CD4-positive, alpha-beta T cell (primary cell): Measurements from ENCODE around the gene STAT5B. TPM values are rescaled to one million over a fixed set of nuclear protein-coding genes. Genes with fewer than 3 reads are reported as not detected.

Source experiments
- ATAC-seq: fragments of 200-7000 bp; cut with Tn5 transposase; one replicate; pipeline ENCODE4 v1.10.0; 2022; ENCODE audit warnings: mild to moderate bottlenecking; ENCODE audit not compliant: poor library complexity
- CTCF ChIA-PET: fragments of 350-600 bp; sonication (Branson Sonifier 250); formaldehyde crosslinking; loops from one replicate; lab custom pipeline; 2021; ENCODE audit warnings: antibody characterized with exemption, inconsistent platforms; lab: Charles Lee
- POLR2A ChIA-PET: fragments of 350-600 bp; sonication (Branson Sonifier 250); formaldehyde crosslinking; loops from one replicate; lab custom pipeline; 2021; ENCODE audit warnings: antibody characterized with exemption, inconsistent platforms; lab: Charles Lee
- DNase-seq, 14 experiments: peaks; one replicate each; pipeline ENCODE4 v3.0.0-alpha.2; 2013 to 2020; ENCODE audit warnings: mixed read lengths in 2 of 14
- H3K27ac ChIP-seq, 2 donors: one replicate each; pipeline versions ENCODE4 v1.5.1 to v1.7.0; 2013; ENCODE audit warnings: low read length in 2 of 2, low read depth in 1 of 2, mild to moderate bottlenecking in 1 of 2
- H3K27me3 ChIP-seq, 2 experiments: 1 replicate in 1 of 2; 2 replicates in 1 of 2; pipeline versions ENCODE4 v1.6.1 to v1.7.0; 2013; ENCODE audit warnings: low read length in 2 of 2, control low read depth in 1 of 2, mild to moderate bottlenecking in 1 of 2, moderate library complexity in 1 of 2; ENCODE audit not compliant: insufficient read depth in 2 of 2, control insufficient read depth in 1 of 2
- H3K36me3 ChIP-seq: one replicate; pipeline ENCODE4 v1.6.1; 2013; ENCODE audit warnings: low read length, control low read depth; ENCODE audit not compliant: insufficient read depth
- H3K4me1 ChIP-seq: one replicate; pipeline ENCODE4 v1.6.1; 2013; ENCODE audit warnings: low read length, control low read depth; ENCODE audit not compliant: insufficient read depth
- H3K4me3 ChIP-seq: one replicate; pipeline ENCODE4 v1.5.1; 2013; ENCODE audit warnings: mild to moderate bottlenecking, low read length, moderate library complexity
- H3K9me3 ChIP-seq, 2 experiments: 1 replicate in 1 of 2; 2 replicates in 1 of 2; pipeline versions ENCODE4 v1.6.1 to v1.7.0; 2013; ENCODE audit warnings: low read length in 2 of 2, mild to moderate bottlenecking in 2 of 2, control low read depth in 1 of 2, moderate library complexity in 1 of 2; ENCODE audit not compliant: control insufficient read depth in 1 of 2, insufficient read depth in 1 of 2
- H3K27ac Mint-ChIP-seq: one replicate; pipeline ENCODE4 v1.8.0; 2020; ENCODE audit warnings: mixed read lengths
- H3K27me3 Mint-ChIP-seq: one replicate; pipeline ENCODE4 v1.8.0; 2021; ENCODE audit warnings: mixed read lengths
- H3K36me3 Mint-ChIP-seq: one replicate; pipeline ENCODE4 v1.8.0; 2021; ENCODE audit warnings: low read depth, mixed read lengths
- H3K4me1 Mint-ChIP-seq: one replicate; pipeline ENCODE4 v1.8.0; 2021; ENCODE audit warnings: low read depth, mixed read lengths
- H3K4me3 Mint-ChIP-seq: one replicate; pipeline ENCODE4 v1.8.0; 2020; ENCODE audit warnings: mild to moderate bottlenecking, mixed read lengths
- H3K9me3 Mint-ChIP-seq: one replicate; pipeline ENCODE4 v1.8.0; 2020; ENCODE audit warnings: mixed read lengths
- intact Hi-C, 2 experiments: fragments of 100-400 bp; cut with DNase I in 1 of 2; cut with micrococcal nuclease in 1 of 2; formaldehyde crosslinking; loops; one replicate each; pipeline versions ENCODE4 v1.15.1 to v1.9.0; 2023 to 2025; cut with DNase I, micrococcal nuclease
- total RNA-seq, 174 experiments: library from RNA in 2 of 174; stranded (reverse) in 2 of 174; gene quantifications; one replicate each; pipeline ENCODE4 v1.2.3 and lab custom pipeline; 2021 to 2026
- TF ChIP-seq, protein P1 (sequence below): fragments of 200-600 bp; IDR thresholded peaks from one replicate; pipeline ENCODE4 v1.8.0; 2022; ENCODE audit warnings: antibody characterized with exemption, mild to moderate bottlenecking

The STAT5B gene
- total RNA-seq, 2 experiments from 2014 or later = 99.4 to 104 TPM

DNA sequence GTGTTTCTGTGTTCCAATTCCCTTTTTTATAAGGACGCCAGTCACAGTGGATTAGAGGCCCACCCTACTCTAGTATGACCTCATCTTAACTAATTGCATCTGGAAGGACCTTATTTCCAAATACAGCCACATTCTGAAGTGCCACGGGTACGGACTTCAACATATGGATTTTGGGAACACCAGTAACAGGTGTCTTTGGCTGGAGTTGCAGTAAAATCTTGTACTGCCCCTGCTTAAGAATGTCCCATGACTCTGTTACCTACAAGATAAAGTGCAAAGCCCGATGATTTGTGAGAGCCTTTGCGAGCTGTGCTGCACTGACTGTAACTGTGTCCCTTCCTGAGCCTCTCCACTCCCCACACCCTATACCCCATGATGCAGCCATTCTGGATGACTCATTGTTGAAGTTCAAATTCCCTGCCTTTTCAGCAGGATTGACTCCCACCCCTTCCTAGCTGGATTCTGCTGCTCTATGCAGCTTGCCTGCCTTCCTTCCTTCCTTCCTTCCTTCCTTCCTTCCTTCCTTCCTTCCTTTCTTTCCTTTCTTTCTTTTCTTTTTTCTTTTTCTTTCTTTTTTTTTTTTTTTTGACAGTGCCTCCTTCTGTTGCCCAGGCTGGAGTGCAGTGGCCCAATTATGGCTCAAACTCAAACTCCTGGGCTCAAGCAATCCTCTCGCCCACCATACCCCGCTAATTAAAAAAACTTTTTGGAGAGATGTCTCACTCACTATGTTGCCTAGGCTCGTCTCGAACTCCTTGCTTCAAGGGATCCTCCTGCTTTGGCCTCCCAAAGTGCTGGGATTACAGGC lies 93.1 kb downstream of the STAT5B start:
- peak overlapping the region; percentile 87 for H3K4me3 ChIP-seq
- H3K27ac ChIP-seq = peak overlapping the region; percentile 73 to 75
- peaks cover 0 to 12% of the 10 kb centered on the region in 2 experiments for H3K9me3 ChIP-seq
- POLR2A ChIA-PET = interaction anchor here (0.9 to 2.5 kb wide), 3 partner anchors 11 to 216 kb away, joined by 3 to 15 read pairs (median 6); partner anchors contain the start of genes CNP, GHDC and STAT3
- no peaks in the 10 kb centered on the region for H3K36me3 ChIP-seq
- DNase-seq = no peak
- peak overlapping the region; percentile 86 for H3K4me3 Mint-ChIP-seq
- peak overlapping the region; percentile 64 for H3K27ac Mint-ChIP-seq
- CTCF ChIA-PET = interaction anchor here (1.1 to 2.4 kb wide), 2 partner anchors 11 to 39 kb away, joined by 4 to 12 read pairs; partner anchors contain the start of gene GHDC
- no peaks in the 10 kb centered on the region for H3K9me3 Mint-ChIP-seq
- H3K4me1 ChIP-seq = peaks cover 62% of the 10 kb centered on the region
- H3K36me3 Mint-ChIP-seq = no peaks in the 10 kb centered on the region
- TF ChIP-seq, protein P1, sequence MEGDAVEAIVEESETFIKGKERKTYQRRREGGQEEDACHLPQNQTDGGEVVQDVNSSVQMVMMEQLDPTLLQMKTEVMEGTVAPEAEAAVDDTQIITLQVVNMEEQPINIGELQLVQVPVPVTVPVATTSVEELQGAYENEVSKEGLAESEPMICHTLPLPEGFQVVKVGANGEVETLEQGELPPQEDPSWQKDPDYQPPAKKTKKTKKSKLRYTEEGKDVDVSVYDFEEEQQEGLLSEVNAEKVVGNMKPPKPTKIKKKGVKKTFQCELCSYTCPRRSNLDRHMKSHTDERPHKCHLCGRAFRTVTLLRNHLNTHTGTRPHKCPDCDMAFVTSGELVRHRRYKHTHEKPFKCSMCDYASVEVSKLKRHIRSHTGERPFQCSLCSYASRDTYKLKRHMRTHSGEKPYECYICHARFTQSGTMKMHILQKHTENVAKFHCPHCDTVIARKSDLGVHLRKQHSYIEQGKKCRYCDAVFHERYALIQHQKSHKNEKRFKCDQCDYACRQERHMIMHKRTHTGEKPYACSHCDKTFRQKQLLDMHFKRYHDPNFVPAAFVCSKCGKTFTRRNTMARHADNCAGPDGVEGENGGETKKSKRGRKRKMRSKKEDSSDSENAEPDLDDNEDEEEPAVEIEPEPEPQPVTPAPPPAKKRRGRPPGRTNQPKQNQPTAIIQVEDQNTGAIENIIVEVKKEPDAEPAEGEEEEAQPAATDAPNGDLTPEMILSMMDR = no peak
- H3K4me1 Mint-ChIP-seq = peaks cover 44% of the 10 kb centered on the region
- peaks cover 0 to 15% of the 10 kb centered on the region in 2 experiments for H3K27me3 ChIP-seq
- intact Hi-C loops = loop anchor here in 1 of 2 experiments (2.0 kb wide), 1 partner anchor 28 kb away; the partner anchor contains the start of gene RAB5C
- no peak for ATAC-seq
- peaks cover 37% of the 10 kb centered on the region for H3K27me3 Mint-ChIP-seq

DNA sequence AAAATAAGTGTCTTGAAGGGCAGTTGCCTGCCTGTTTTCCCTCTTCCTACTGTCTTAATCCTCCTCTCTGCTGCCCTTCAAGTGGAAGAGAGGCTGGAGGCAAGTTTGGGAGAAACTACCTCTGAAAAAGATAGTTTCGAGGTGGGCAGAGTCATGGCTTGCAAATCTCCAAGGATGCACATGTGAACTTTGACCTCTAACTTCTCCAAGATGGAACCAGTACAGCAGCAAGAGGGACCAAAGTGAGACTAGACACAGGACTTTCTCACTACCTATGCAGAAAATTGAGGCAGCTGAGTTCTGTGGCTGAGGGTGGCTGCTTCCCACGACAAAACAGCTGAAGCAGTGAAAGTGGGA lies 94.4 kb downstream of the STAT5B start:
- Mint-ChIP-seq H3K4me1 (peaks cover 44% of the 10 kb centered on the region), H3K9me3 (no peaks in the 10 kb centered on the region), H3K27me3 (peaks cover 43% of the 10 kb centered on the region), H3K36me3 (no peaks in the 10 kb centered on the region), H3K4me3 (peak overlapping the region; percentile 63), H3K27ac (no peak overlapping the region)
- DNase-seq = no peak
- peaks cover 63% of the 10 kb centered on the region for H3K4me1 ChIP-seq
- no peak overlapping the region for H3K4me3 ChIP-seq
- no peak overlapping the region for H3K27ac ChIP-seq
- POLR2A ChIA-PET = interaction anchor here (1.8 to 2.3 kb wide), 3 partner anchors 13 to 165 kb away, joined by 4 to 7 read pairs (median 5); partner anchors contain the start of genes DNAJC7, GHDC and STAT5A
- TF ChIP-seq, protein P1 = no peak
- H3K9me3 ChIP-seq = peaks cover 0 to 12% of the 10 kb centered on the region in 2 experiments
- peaks cover 0 to 15% of the 10 kb centered on the region in 2 experiments for H3K27me3 ChIP-seq
- H3K36me3 ChIP-seq = no peaks in the 10 kb centered on the region
- ATAC-seq = no peak
- CTCF ChIA-PET = interaction anchor here (0.7 to 1.6 kb wide), 6 partner anchors 12 to 224 kb away, joined by 3 to 11 read pairs (median 4); partner anchors contain the start of genes DHX58 and GHDC
- intact Hi-C loops = loop anchor here in 1 of 2 experiments (1.0 to 2.0 kb wide), 2 partner anchors 12 to 27 kb away; partner anchors contain the start of genes GHDC and RAB5C
